HepG2 (cell line): ENCODE data around the gene API5. TPM values are rescaled to one million over a fixed set of nuclear protein-coding genes. Genes with fewer than 3 reads are reported as not detected.

Experiments used
- ATF7-NPFF ChIP-seq: sonication (generic); formaldehyde crosslinking; IDR thresholded peaks from 2 replicates; pipeline ENCODE4 v1.8.1; 2023; ENCODE audit warnings: mild to moderate bottlenecking, low read depth, missing genetic modification reagents, moderate library complexity
- CREB1 ChIP-seq, 2 experiments: fragments of 450-650 bp in 1 of 2; IDR thresholded peaks; 2 replicates each; pipeline ENCODE4 v1.6.1; 2016 to 2017; ENCODE audit warnings: control low read depth in 1 of 2, mild to moderate bottlenecking in 1 of 2, missing compliant biosample characterization in 1 of 2, missing genetic modification characterization in 1 of 2
- GATAD2A ChIP-seq: IDR thresholded peaks from 2 replicates; pipeline ENCODE4 v1.6.1; 2016
- HNF1B ChIP-seq: sonication (generic); formaldehyde crosslinking; IDR thresholded peaks from 2 replicates; pipeline ENCODE4 v1.5.1; 2020; ENCODE audit warnings: mild to moderate bottlenecking, moderate library complexity, missing genetic modification reagents
- KDM3A ChIP-seq: IDR thresholded peaks from 2 replicates; pipeline ENCODE4 v1.6.1; 2018; ENCODE audit warnings: low read depth, missing compliant biosample characterization
- KLF6 ChIP-seq: IDR thresholded peaks from 2 replicates; pipeline ENCODE4 v1.8.0; 2016; ENCODE audit warnings: missing biosample characterization, missing genetic modification reagents
- PAX8 ChIP-seq: sonication (generic); formaldehyde crosslinking; IDR thresholded peaks from 2 replicates; pipeline ENCODE4 v1.8.0; 2022; ENCODE audit warnings: mild to moderate bottlenecking, missing genetic modification reagents, borderline replicate concordance
- RORA ChIP-seq: sonication (generic); formaldehyde crosslinking; IDR thresholded peaks from 2 replicates; pipeline ENCODE4 v1.5.0; 2020; ENCODE audit warnings: mild to moderate bottlenecking, missing genetic modification reagents, moderate library complexity
- SALL1 ChIP-seq: sonication (generic); formaldehyde crosslinking; IDR thresholded peaks from 2 replicates; pipeline ENCODE4 v1.8.0; 2022; ENCODE audit warnings: mild to moderate bottlenecking, missing genetic modification reagents
- SMYD3 ChIP-seq: sonication (generic); formaldehyde crosslinking; IDR thresholded peaks from 2 replicates; pipeline ENCODE4 v1.8.1; 2023; ENCODE audit warnings: mild to moderate bottlenecking, missing genetic modification reagents
- TOPORS ChIP-seq: sonication (generic); formaldehyde crosslinking; IDR thresholded peaks from 2 replicates; pipeline ENCODE4 v1.8.0; 2023; ENCODE audit warnings: mild to moderate bottlenecking, missing genetic modification reagents
- UBTF ChIP-seq: sonication (generic); formaldehyde crosslinking; IDR thresholded peaks from 2 replicates; pipeline ENCODE4 v1.4.0; 2020; ENCODE audit warnings: mild to moderate bottlenecking, missing genetic modification reagents
- ZFP37 ChIP-seq: sonication (generic); formaldehyde crosslinking; IDR thresholded peaks from 2 replicates; pipeline ENCODE4 v1.4.0; 2020; ENCODE audit warnings: missing genetic modification reagents, borderline replicate concordance
- ZNF10 ChIP-seq: sonication (generic); formaldehyde crosslinking; IDR thresholded peaks from 2 replicates; pipeline ENCODE4 v1.4.0; 2020; ENCODE audit warnings: mild to moderate bottlenecking, low read depth, missing genetic modification reagents, borderline replicate concordance
- ZNF205 ChIP-seq: IDR thresholded peaks from 2 replicates; pipeline ENCODE4 v1.6.1; 2018; ENCODE audit warnings: missing biosample characterization, missing genetic modification reagents
- ZNF382 ChIP-seq: sonication (generic); formaldehyde crosslinking; IDR thresholded peaks from 2 replicates; pipeline ENCODE4 v1.5.0; 2020; ENCODE audit warnings: missing genetic modification reagents, mild to moderate bottlenecking, borderline replicate concordance
- ZNF615 ChIP-seq: sonication (generic); formaldehyde crosslinking; IDR thresholded peaks from 2 replicates; pipeline ENCODE4 v1.5.0; 2020; ENCODE audit warnings: mild to moderate bottlenecking, missing genetic modification reagents, borderline replicate concordance
- ZNF674 ChIP-seq: sonication (generic); formaldehyde crosslinking; IDR thresholded peaks from 2 replicates; pipeline ENCODE4 v1.5.0; 2020; ENCODE audit warnings: low read depth, mild to moderate bottlenecking, missing genetic modification reagents
- ZNF747 ChIP-seq: sonication (generic); formaldehyde crosslinking; IDR thresholded peaks from 2 replicates; pipeline ENCODE4 v1.8.1; 2023; ENCODE audit warnings: missing genetic modification reagents, mild to moderate bottlenecking, borderline replicate concordance
- polyA plus RNA-seq, 8 experiments: library from polyadenylated mRNA; depleted of rRNA in 3 of 8; stranded (reverse) in 7 of 8; unstranded in 1 of 8; fragments of >200 nt; fragmentation: Illumina TruSeq in 4 of 8; extraction: Trizol in 4 of 8; gene quantifications; 2 replicates each; pipeline versions ENCODE4 v1.2.1 to v1.2.3, GENCODE V29; 2011 to 2016; ENCODE audit warnings: low read depth in 4 of 8, missing spikeins in 1 of 8, mixed read lengths in 1 of 8; ENCODE audit not compliant: insufficient read depth in 1 of 8
- total RNA-seq, 5 experiments: library from RNA; depleted of rRNA; stranded (reverse); fragments of >200 nt; fragmentation: Illumina TruSeq; extraction: Trizol; gene quantifications; 2 replicates each; pipeline ENCODE4 v1.2.3, GENCODE V29; 2016; ENCODE audit warnings: low read depth in 1 of 5
- TF ChIP-seq, protein P1 (sequence below): sonication (generic); formaldehyde crosslinking; IDR thresholded peaks from 2 replicates; pipeline ENCODE4 v1.8.0; 2022; ENCODE audit warnings: missing genetic modification reagents, mild to moderate bottlenecking, moderate library complexity, borderline replicate concordance
- TF ChIP-seq, protein P2 (sequence below): sonication (generic); formaldehyde crosslinking; IDR thresholded peaks from 2 replicates; pipeline ENCODE4 v1.5.0; 2020; ENCODE audit warnings: missing genetic modification reagents, mild to moderate bottlenecking, borderline replicate concordance

Gene API5
- total and polyA plus RNA-seq, 2 of the 13 experiments (the other 11 are each of a cell fraction or from before 2014, with no cell fraction given), result 21.6 to 59.0 TPM

GRCh38 chr11:43311791-43312607 lies at the start of gene API5 (continued):
- peak; percentile 99 for TF ChIP-seq UBTF (CRISPR knock-in tag)
- peak; percentile 78 for TF ChIP-seq HNF1B (CRISPR knock-in tag)
- TF ChIP-seq SMYD3 (CRISPR knock-in tag), result peak; percentile 77; the same call in 1 of the 2 replicates
- TF ChIP-seq, protein P1, sequence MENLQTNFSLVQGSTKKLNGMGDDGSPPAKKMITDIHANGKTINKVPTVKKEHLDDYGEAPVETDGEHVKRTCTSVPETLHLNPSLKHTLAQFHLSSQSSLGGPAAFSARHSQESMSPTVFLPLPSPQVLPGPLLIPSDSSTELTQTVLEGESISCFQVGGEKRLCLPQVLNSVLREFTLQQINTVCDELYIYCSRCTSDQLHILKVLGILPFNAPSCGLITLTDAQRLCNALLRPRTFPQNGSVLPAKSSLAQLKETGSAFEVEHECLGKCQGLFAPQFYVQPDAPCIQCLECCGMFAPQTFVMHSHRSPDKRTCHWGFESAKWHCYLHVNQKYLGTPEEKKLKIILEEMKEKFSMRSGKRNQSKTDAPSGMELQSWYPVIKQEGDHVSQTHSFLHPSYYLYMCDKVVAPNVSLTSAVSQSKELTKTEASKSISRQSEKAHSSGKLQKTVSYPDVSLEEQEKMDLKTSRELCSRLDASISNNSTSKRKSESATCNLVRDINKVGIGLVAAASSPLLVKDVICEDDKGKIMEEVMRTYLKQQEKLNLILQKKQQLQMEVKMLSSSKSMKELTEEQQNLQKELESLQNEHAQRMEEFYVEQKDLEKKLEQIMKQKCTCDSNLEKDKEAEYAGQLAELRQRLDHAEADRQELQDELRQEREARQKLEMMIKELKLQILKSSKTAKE (CRISPR knock-in tag), result no peak
- TF ChIP-seq SALL1, result peak; percentile 91
- TF ChIP-seq ZNF382, result no peak
- TF ChIP-seq ZNF747 (CRISPR knock-in tag), result no peak
- TF ChIP-seq TOPORS (CRISPR knock-in tag), result 0 out of 2 replicates have a peak, but pooled peaks have one; percentile 75
- TF ChIP-seq KDM3A (CRISPR knock-in tag), result peak; percentile 80; the same call in 1 of the 2 replicates
- peak; percentile 75 for TF ChIP-seq CREB1 (IDR thresholded peaks at IDR 0.05)
- peak; percentile 90 for TF ChIP-seq CREB1 (CRISPR knock-in tag; IDR thresholded peaks at IDR 0.05)
- TF ChIP-seq ZNF674 (CRISPR knock-in tag), result no peak
- TF ChIP-seq KLF6 (CRISPR knock-in tag), result peak; percentile 72
- peak; percentile 73 for TF ChIP-seq GATAD2A (CRISPR knock-in tag)
- no peak for TF ChIP-seq ZNF10 (CRISPR knock-in tag)
- TF ChIP-seq RORA, result no peak
- TF ChIP-seq ZFP37 (CRISPR knock-in tag), result no peak
- TF ChIP-seq ATF7-NPFF, result no peak; the same call in 1 of the 2 replicates
- TF ChIP-seq ZNF205, result peak; percentile 83; the same call in 1 of the 2 replicates
- TF ChIP-seq ZNF615 (CRISPR knock-in tag), result 0 out of 2 replicates have a peak, but pooled peaks have one; percentile 53
- TF ChIP-seq, protein P2, sequence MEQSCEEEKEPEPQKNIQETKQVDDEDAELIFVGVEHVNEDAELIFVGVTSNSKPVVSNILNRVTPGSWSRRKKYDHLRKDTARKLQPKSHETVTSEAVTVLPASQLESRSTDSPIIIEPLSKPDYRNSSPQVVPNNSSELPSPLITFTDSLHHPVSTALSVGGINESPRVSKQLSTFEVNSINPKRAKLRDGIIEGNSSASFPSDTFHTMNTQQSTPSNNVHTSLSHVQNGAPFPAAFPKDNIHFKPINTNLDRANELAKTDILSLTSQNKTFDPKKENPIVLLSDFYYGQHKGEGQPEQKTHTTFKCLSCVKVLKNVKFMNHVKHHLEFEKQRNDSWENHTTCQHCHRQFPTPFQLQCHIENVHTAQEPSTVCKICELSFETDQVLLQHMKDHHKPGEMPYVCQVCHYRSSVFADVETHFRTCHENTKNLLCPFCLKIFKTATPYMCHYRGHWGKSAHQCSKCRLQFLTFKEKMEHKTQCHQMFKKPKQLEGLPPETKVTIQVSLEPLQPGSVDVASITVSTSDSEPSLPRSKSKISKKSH, result peak; percentile 90
- TF ChIP-seq PAX8 (CRISPR knock-in tag), result no peak
